ENCODE measurements around the gene CUX1.
"Not testable (repeated sequence)": the region's sequence is repeated elsewhere in the genome, so short reads cannot be mapped to it uniquely, and the experiment has no call there.

Gene CUX1

GRCh38 chr7:102326157-102326889 lies 508.9 kb downstream of the CUX1 start:
- Mint-ChIP-seq H3K27me3 (ENCODE audit: low read depth, poor library complexity) (peaks cover 22% of the 10 kb centered on the region), H3K4me1 (peaks cover 22% of the 10 kb centered on the region), H3K4me3 (no peak overlapping the region), H3K9me3 (no peaks in the 10 kb centered on the region), H3K36me3 (ENCODE audit: low read depth) (no peaks in the 10 kb centered on the region), H3K27ac (peak overlapping the region; percentile 51)
- TF ChIP-seq CTCF (IDR thresholded peaks at IDR 0.05): no peak
- no peak for DNase-seq

GRCh38 chr7:102327183-102327582 lies 509.8 kb downstream of the CUX1 start:
- H3K9me3 Mint-ChIP-seq; H3K36me3 Mint-ChIP-seq (ENCODE audit: low read depth); DNase-seq; H3K27ac Mint-ChIP-seq; H3K4me3 Mint-ChIP-seq: not testable (repeated sequence)
- Mint-ChIP-seq H3K27me3 (ENCODE audit: low read depth, poor library complexity) (peaks cover 21% of the 10 kb centered on the region), H3K4me1 (peaks cover 26% of the 10 kb centered on the region)

- peaks cover 20% of the 10 kb centered on the region for H3K4me1 Mint-ChIP-seq
- peaks cover 13% of the 10 kb centered on the region for H3K27me3 Mint-ChIP-seq (ENCODE audit: low read depth, poor library complexity)
- DNase-seq; H3K27ac Mint-ChIP-seq; H3K9me3 Mint-ChIP-seq; H3K36me3 Mint-ChIP-seq (ENCODE audit: low read depth); H3K4me3 Mint-ChIP-seq: not testable (repeated sequence)
Observed at GRCh38 chr7:102328863-102329262, 511.4 kb downstream of the CUX1 start.

- DNase-seq; H3K9me3 Mint-ChIP-seq; H3K27ac Mint-ChIP-seq; H3K27me3 Mint-ChIP-seq (ENCODE audit: low read depth, poor library complexity); H3K4me3 Mint-ChIP-seq; H3K36me3 Mint-ChIP-seq (ENCODE audit: low read depth): not testable (repeated sequence)
- peaks cover 20% of the 10 kb centered on the region for H3K4me1 Mint-ChIP-seq
Observed at GRCh38 chr7:102329366-102329765, 511.9 kb downstream of the CUX1 start.

- not testable (repeated sequence) for DNase-seq; H3K27ac Mint-ChIP-seq; H3K4me3 Mint-ChIP-seq; H3K9me3 Mint-ChIP-seq; H3K27me3 Mint-ChIP-seq (ENCODE audit: low read depth, poor library complexity); H3K36me3 Mint-ChIP-seq (ENCODE audit: low read depth)
- H3K4me1 Mint-ChIP-seq: peaks cover 20% of the 10 kb centered on the region
Observed at GRCh38 chr7:102330666-102331460, 513.4 kb downstream of the CUX1 start.
